ENCODE measurements around the gene CNPPD1. TPM values are rescaled to one million over a fixed set of nuclear protein-coding genes. Genes with fewer than 3 reads are reported as not detected.

The CNPPD1 gene
- 10 to 100 TPM; 20.1 to 32.9 (median 26.1) TPM for total RNA-seq
- polyA plus RNA-seq: 10 to 100 TPM; 23.6 to 28.0 TPM

GRCh38 chr2:219176818-219177551 is at the start of gene CNPPD1:
Gene CNPPD1 (minus strand): TSS chr2:219176925. CDS start chr2:219176828, 97 bp downstream.
- Histone ChIP-seq H3K4me3 (peak within 1 kb of the TSS; percentile 76 to 97 (median 94)), H3K27ac (peak within 1 kb of the TSS; percentile 88 to 99 (median 94)), H3K9me3 (no peaks in the 10 kb centered on the region), H3K4me1 (peaks cover 15 to 19% (median 17%) of the 10 kb centered on the region in 3 donors), H3K36me3 (peaks cover 0 to 46% (median 9%) of the 10 kb centered on the region in 3 donors), H3K27me3 (no peaks in the 10 kb centered on the region)
- FAIRE-seq (no peak), DNase-seq (peak; percentile 88 to 96 (median 91)), ATAC-seq (peak; percentile 87 to 93 (median 87))
- no peak for TF ChIP-seq CTCF (IDR thresholded peaks at IDR 0.05)
- intact Hi-C loops (cut with DNase I): no loop called here
- WGBS, 2 donors: 0 to 1% methylated on average over 63 to 69 of the region's 69 CpGs

DNA sequence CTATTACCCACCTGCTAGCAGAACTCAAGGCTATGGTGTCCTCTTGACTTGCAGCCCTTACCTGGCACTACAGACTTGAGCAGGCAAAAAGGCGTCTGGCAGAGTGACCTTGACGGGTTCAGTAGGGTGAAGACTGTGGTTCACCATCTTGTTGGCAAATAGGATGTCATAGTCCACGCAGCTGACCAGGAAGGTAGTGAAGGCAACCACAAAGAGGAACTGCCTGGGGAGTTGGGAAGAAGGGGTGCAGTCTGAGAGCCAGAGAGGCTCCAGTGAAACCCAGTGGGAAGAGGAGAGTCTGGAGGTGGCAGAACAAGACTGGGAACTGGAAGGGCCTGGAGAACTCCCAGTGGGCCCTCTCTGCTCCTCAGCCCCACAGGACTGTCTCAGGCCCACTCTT is 48.6 kb upstream of the CNPPD1 start:
- Histone ChIP-seq H3K4me1 (peaks cover 8 to 12% (median 11%) of the 10 kb centered on the region in 3 donors), H3K36me3 (peaks cover 11 to 51% (median 33%) of the 10 kb centered on the region in 3 donors), H3K9me3 (no peaks in the 10 kb centered on the region), H3K27me3 (no peaks in the 10 kb centered on the region), H3K4me3 (no peak overlapping the region), H3K27ac (no peak overlapping the region)
- ATAC-seq: no peak
- 84% methylated on average over 3 of the region's 3 CpGs for WGBS, 2 donors
- DNase-seq: no peak
- TF ChIP-seq CTCF (IDR thresholded peaks at IDR 0.05): no peak
- intact Hi-C loops (cut with DNase I): no loop called here
- no peak for FAIRE-seq

- peaks cover 15 to 18% (median 15%) of the 10 kb centered on the region in 3 donors for H3K4me1 ChIP-seq
- peaks cover 11 to 58% (median 33%) of the 10 kb centered on the region in 3 donors for H3K36me3 ChIP-seq
- intact Hi-C loops (cut with DNase I): no loop called here
- H3K4me3 ChIP-seq: no peak overlapping the region
- WGBS, 2 donors: 92% methylated on average over 31 of the region's 31 CpGs
- no peaks in the 10 kb centered on the region for H3K9me3 ChIP-seq
- no peak for ATAC-seq
- no peaks in the 10 kb centered on the region for H3K27me3 ChIP-seq
- TF ChIP-seq CTCF (IDR thresholded peaks at IDR 0.05): no peak
- DNase-seq: no peak
- FAIRE-seq: no peak
- no peak overlapping the region for H3K27ac ChIP-seq
Measured at GRCh38 chr2:219223831-219224610, 47.3 kb upstream of the CNPPD1 start.

DNA sequence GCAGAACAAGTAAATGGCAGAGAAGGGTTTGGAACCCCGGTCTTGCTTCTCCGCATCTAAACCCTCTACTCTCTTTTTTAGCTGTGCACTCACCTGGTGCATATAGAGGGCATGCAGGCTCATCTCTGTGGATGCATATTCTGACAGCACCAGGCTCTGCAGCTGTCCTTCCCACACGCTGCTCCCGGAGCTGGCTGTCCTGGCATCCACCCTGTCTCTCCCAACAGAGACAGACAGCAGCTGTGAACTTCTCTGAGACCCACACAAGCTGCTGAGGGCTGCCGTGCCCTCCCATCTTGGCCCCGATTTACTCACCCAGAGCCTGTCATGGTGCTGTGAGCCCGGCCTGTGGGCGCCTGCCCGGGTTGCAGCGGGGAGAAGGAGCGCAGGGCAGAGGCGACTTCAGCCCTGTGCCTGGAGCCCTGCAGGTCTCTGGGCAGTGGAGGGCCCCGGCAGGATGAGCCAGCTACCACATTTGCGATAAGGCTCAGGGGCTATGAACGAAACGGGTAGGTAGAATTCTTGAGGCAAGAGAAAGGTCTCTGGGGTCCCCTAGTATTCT is 45.3 kb upstream of the CNPPD1 start:
- Histone ChIP-seq H3K4me1 (peaks cover 7 to 20% (median 17%) of the 10 kb centered on the region in 3 donors), H3K9me3 (no peaks in the 10 kb centered on the region), H3K36me3 (peaks cover 11 to 58% (median 33%) of the 10 kb centered on the region in 3 donors), H3K27ac (no peak overlapping the region), H3K4me3 (no peak overlapping the region), H3K27me3 (no peaks in the 10 kb centered on the region)
- no peak for ATAC-seq
- intact Hi-C loops (cut with DNase I): no loop called here
- no peak for TF ChIP-seq CTCF (IDR thresholded peaks at IDR 0.05)
- FAIRE-seq: no peak
- no peak for DNase-seq
- 92 to 94% methylated on average over 16 of the region's 16 CpGs for WGBS, 2 donors
